H1 (cell line): ENCODE data around the gene FSCN2. TPM values are rescaled to one million over a fixed set of nuclear protein-coding genes. Genes with fewer than 3 reads are reported as not detected.

Source experiments
- CHD1 ChIP-seq: IDR thresholded peaks from 2 replicates; pipeline ENCODE4 v1.6.1; 2012; ENCODE audit warnings: low read depth, low read length, improper control_type of control experiment
- YY1 ChIP-seq: IDR thresholded peaks from 2 replicates; pipeline ENCODE4 v1.6.1; 2011; ENCODE audit warnings: low read depth, mild to moderate bottlenecking, low read length
- polyA plus RNA-seq, 7 experiments: library from polyadenylated mRNA; depleted of rRNA in 3 of 7; stranded (reverse) in 5 of 7; unstranded in 2 of 7; fragments of >200 nt in 5 of 7; fragments of 200-250 nt in 2 of 7; gene quantifications; 1 replicate in 5 of 7; 2 replicates in 1 of 7; 4 replicates in 1 of 7; pipeline versions ENCODE4 v1.2.1 to v1.2.3, GENCODE V29; 2011 to 2013; ENCODE audit warnings: missing spikeins in 2 of 7, mixed read lengths in 2 of 7
- total RNA-seq: library from RNA; stranded (reverse); fragmentation: NEBNext Ultra II Directional; extraction: Animal tissue kit (Norgen Biotek cat#: 25700); gene quantifications from 2 replicates; pipeline ENCODE4 v1.2.1, GENCODE V29; 2021

Gene FSCN2
- total and polyA plus RNA-seq, 2 of the 8 experiments (the other 6 are each of a cell fraction or from before 2014, with no cell fraction given), result 0.18 to 0.30 TPM

- TF ChIP-seq CHD1, result no peak
- no peak for TF ChIP-seq YY1
- TF ChIP-seq, all 59 proteins: peak for 0
These were observed 15.1 kb downstream of the FSCN2 start (continued) for GRCh38 chr17:81543339-81543675.
